Fibroblast of the aortic adventitia (primary cell): Measurements from ENCODE around the gene ATG9A. TPM values are rescaled to one million over a fixed set of nuclear protein-coding genes. Genes with fewer than 3 reads are reported as not detected.

Experiments used
- DNase-seq: peaks from one replicate; pipeline ENCODE4 v3.0.0-alpha.2; 2010; ENCODE audit warnings: low read depth
- H3K4me3 ChIP-seq: 2 replicates; pipeline ENCODE4 v1.5.1; 2011; ENCODE audit warnings: low read depth, mild to moderate bottlenecking, control low read depth, low read length, moderate library complexity
- CTCF ChIP-seq: IDR thresholded peaks from 2 replicates; pipeline ENCODE4 v1.5.1; 2011; ENCODE audit warnings: mild to moderate bottlenecking, low read length, control low read depth, inconsistent platforms; ENCODE audit not compliant: insufficient read depth
- total RNA-seq: library from RNA; depleted of rRNA; stranded (reverse); fragments of >200 nt; gene quantifications from 2 replicates; pipeline ENCODE4 v1.2.3, GENCODE V29; 2012; ENCODE audit warnings: low replicate concordance

The ATG9A gene
- total RNA-seq, 1 donor = 56.9 TPM

DNA sequence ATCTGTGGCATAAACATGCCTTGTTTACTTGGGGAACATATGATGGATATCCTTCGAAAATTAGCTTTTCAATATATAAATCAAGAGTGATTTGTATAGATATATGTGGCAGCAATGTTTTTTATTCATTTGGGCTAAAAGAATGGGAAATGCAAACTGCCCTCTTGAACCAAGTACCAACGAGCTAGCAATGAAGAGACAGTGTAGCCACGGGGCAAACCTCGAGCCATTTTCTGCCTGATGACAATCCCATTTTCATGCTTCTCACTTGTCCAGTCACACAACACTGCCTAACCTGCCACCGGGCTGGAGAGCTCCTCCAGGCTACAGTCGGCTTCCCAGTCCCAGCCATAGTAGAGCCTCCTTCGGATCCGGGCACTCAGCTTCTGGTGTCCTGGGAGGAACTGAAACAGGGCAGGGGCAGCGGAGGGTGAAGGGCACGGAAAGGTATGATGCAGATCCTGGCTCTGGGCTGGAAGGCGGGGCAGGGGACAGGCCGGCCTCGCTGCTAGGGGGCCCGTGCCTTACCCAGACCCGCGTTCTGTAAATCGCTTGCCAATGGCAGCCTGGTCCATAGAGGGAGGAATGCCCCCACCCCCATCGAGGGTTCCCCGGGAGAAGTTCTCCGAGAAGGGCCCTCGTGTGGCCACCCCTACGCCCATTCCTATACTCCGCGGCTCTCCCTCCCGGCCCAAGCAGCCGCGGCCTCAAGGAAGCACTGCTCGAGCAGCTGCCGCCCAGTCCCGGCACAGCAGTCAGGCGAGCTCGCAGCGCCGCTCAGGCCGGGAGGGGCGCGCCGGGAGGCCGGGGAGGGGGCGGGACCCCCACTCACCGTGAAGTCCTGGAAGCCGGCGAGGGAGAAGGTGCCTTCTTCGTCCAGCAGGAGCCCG lies 53.3 kb downstream of the ATG9A start:
- TF ChIP-seq CTCF = no peak
- peak overlapping the region; percentile 95 for H3K4me3 ChIP-seq
- peak; percentile 28 for DNase-seq

DNA sequence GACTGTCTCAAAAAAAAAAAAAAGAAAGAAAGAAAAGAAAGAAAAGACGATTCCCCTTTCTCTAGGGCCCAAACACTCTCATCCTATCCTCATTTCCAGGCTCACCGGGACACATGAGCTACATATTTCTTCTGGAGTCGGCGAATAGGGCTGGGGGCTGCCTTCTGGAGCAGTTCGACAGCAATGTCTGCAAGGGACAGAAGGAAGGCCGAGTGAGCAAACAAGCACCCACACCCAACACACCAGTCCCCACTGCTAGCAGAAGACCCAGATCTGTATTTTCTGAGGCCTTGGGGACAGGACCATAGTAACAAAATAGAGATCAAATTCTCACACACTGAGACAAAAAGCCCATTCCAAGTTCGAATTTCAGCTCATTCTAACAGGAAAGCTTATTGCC lies 54.0 kb downstream of the ATG9A start:
- no peak for TF ChIP-seq CTCF
- DNase-seq = no peak
- peak overlapping the region; percentile 95 for H3K4me3 ChIP-seq

- no peak for DNase-seq
- TF ChIP-seq CTCF = no peak
- H3K4me3 ChIP-seq = no peak overlapping the region
These were observed 54.6 kb downstream of the ATG9A start for GRCh38 chr2:219174801-219175200.

- no peak for TF ChIP-seq CTCF
- no peak overlapping the region for H3K4me3 ChIP-seq
- DNase-seq = no peak
These were observed 55.3 kb downstream of the ATG9A start for GRCh38 chr2:219174146-219174545.

DNA sequence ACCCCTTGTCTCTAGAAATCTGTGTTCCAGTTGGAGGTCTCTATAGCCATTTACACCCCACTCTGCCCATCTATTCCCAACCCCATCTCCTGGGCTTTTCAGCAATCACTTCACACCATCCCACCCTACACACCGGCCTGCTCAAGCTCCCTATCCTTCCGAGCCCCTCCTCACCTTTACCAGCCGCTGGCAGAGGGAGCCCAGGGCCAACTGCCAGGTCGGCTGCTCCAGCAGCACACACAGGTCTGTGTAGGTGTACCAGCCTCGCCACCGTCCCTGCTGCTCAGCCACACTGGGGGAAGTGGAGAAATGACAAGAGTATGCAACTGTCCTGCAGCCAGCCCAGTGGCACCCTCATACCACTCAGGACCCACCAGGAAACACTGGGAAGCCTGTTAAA lies 56.3 kb downstream of the ATG9A start:
- H3K4me3 ChIP-seq = no peak overlapping the region
- DNase-seq = no peak
- no peak for TF ChIP-seq CTCF

- DNase-seq = no peak
- TF ChIP-seq CTCF = no peak
- no peak overlapping the region for H3K4me3 ChIP-seq
These were observed 56.9 kb downstream of the ATG9A start for GRCh38 chr2:219172231-219173154.
